Central memory CD4-positive, alpha-beta T cell (primary cell): ENCODE results near the gene PKP3.
"Not testable (repeated sequence)": the region's sequence is repeated elsewhere in the genome, so short reads cannot be mapped to it uniquely, and the experiment has no call there.

Source experiments
- DNase-seq: peaks from one replicate; pipeline ENCODE4 v3.0.0; 2022

Gene PKP3

GRCh38 chr11:379205-380094, 14.6 kb upstream of the PKP3 start:
- DNase-seq: no peak

- DNase-seq: no peak
Measured at GRCh38 chr11:380095-380480, 13.9 kb upstream of the PKP3 start.

GRCh38 chr11:380491-380890, 13.5 kb upstream of the PKP3 start:
- DNase-seq: no peak

GRCh38 chr11:380996-381395, 13.0 kb upstream of the PKP3 start:
- DNase-seq: no peak

- no peak for DNase-seq
Measured at GRCh38 chr11:381501-382072, 12.4 kb upstream of the PKP3 start.

- no peak for DNase-seq
Measured at GRCh38 chr11:382081-382629, 11.9 kb upstream of the PKP3 start.

- no peak for DNase-seq
Measured at GRCh38 chr11:383431-383830, 10.6 kb upstream of the PKP3 start.

- no peak for DNase-seq
Measured at GRCh38 chr11:384511-384910, 9.5 kb upstream of the PKP3 start.

GRCh38 chr11:385594-386351, 8.2 kb upstream of the PKP3 start:
- DNase-seq: no peak

GRCh38 chr11:386483-386882, 7.5 kb upstream of the PKP3 start:
- no peak for DNase-seq

- no peak for DNase-seq
Measured at GRCh38 chr11:387193-387793, 6.7 kb upstream of the PKP3 start.

- not testable (repeated sequence) for DNase-seq
Measured at GRCh38 chr11:389369-389768, 4.6 kb upstream of the PKP3 start.

GRCh38 chr11:390175-390574, 3.8 kb upstream of the PKP3 start:
- DNase-seq: no peak

- DNase-seq: no peak
Measured at GRCh38 chr11:391117-392017, 2.6 kb upstream of the PKP3 start.

GRCh38 chr11:392102-392777, 1.8 kb upstream of the PKP3 start:
- no peak for DNase-seq

- DNase-seq: no peak
Measured at GRCh38 chr11:393219-394033, 583 bp upstream of the PKP3 start.

- no peak for DNase-seq
Measured at GRCh38 chr11:394858-395655, 1.0 kb downstream of the PKP3 start.

- DNase-seq: no peak
Measured at GRCh38 chr11:395866-396265, 1.9 kb downstream of the PKP3 start.

- DNase-seq: no peak
Measured at GRCh38 chr11:396511-396947, 2.5 kb downstream of the PKP3 start.
